RWPE2 (cell line): ENCODE measurements around the gene HNRNPR.
"Not testable (repeated sequence)": the region's sequence is repeated elsewhere in the genome, so short reads cannot be mapped to it uniquely, and the experiment has no call there.

ENCODE experiments used
- ATAC-seq: fragments of 200-7000 bp; cut with Tn5 transposase; 3 replicates; pipeline ENCODE4 v1.9.1; 2021; ENCODE audit warnings: low read depth
- DNase-seq: peaks from one replicate; pipeline ENCODE4 v3.0.0-alpha.2; 2020; ENCODE audit warnings: low spot score
- H3K27ac ChIP-seq: fragments of 450-650 bp; 2 replicates; pipeline ENCODE4 v1.5.1; 2017; ENCODE audit warnings: mild to moderate bottlenecking; ENCODE audit not compliant: poor library complexity, severe bottlenecking
- H3K27me3 ChIP-seq: fragments of 250-450 bp; sonication (Bioruptor Pico); 2 replicates; pipeline ENCODE4 v1.5.1; 2021; ENCODE audit warnings: mild to moderate bottlenecking, moderate library complexity; ENCODE audit not compliant: insufficient read depth, poor library complexity, severe bottlenecking
- H3K36me3 ChIP-seq: fragments of 250-450 bp; sonication (Bioruptor Pico); 2 replicates; pipeline ENCODE4 v1.5.1; 2020; ENCODE audit warnings: low read depth, mild to moderate bottlenecking, moderate library complexity
- H3K4me1 ChIP-seq: fragments of 250-450 bp; sonication (Bioruptor Pico); 2 replicates; pipeline ENCODE4 v1.5.1; 2021; ENCODE audit warnings: mild to moderate bottlenecking, moderate library complexity; ENCODE audit not compliant: insufficient read depth, poor library complexity, severe bottlenecking
- H3K4me3 ChIP-seq: fragments of 250-450 bp; sonication (Bioruptor Pico); 2 replicates; pipeline ENCODE4 v1.5.1; 2021; ENCODE audit warnings: mild to moderate bottlenecking, moderate library complexity; ENCODE audit not compliant: severe bottlenecking
- H3K9me3 ChIP-seq: fragments of 250-450 bp; sonication (Bioruptor Pico); 2 replicates; pipeline ENCODE4 v1.5.1; 2021; ENCODE audit warnings: mild to moderate bottlenecking, moderate library complexity; ENCODE audit not compliant: severe bottlenecking
- TF ChIP-seq, protein P1 (sequence below): fragments of 450-650 bp; IDR thresholded peaks from one replicate; pipeline ENCODE4 v1.5.1; 2017; ENCODE audit warnings: mild to moderate bottlenecking, moderate library complexity; ENCODE audit not compliant: poor library complexity, severe bottlenecking

HNRNPR gene

GRCh38 chr1:23278717-23279116, 65.4 kb downstream of the HNRNPR start:
- Histone ChIP-seq H3K36me3 (peaks cover 42% of the 10 kb centered on the region), H3K27ac (peak overlapping the region; percentile 52), H3K27me3 (no peaks in the 10 kb centered on the region), H3K9me3 (no peaks in the 10 kb centered on the region), H3K4me1 (peaks cover 42% of the 10 kb centered on the region), H3K4me3 (no peak overlapping the region)
- ATAC-seq (peak; percentile 47), DNase-seq (no peak)
- TF ChIP-seq, protein P1, sequence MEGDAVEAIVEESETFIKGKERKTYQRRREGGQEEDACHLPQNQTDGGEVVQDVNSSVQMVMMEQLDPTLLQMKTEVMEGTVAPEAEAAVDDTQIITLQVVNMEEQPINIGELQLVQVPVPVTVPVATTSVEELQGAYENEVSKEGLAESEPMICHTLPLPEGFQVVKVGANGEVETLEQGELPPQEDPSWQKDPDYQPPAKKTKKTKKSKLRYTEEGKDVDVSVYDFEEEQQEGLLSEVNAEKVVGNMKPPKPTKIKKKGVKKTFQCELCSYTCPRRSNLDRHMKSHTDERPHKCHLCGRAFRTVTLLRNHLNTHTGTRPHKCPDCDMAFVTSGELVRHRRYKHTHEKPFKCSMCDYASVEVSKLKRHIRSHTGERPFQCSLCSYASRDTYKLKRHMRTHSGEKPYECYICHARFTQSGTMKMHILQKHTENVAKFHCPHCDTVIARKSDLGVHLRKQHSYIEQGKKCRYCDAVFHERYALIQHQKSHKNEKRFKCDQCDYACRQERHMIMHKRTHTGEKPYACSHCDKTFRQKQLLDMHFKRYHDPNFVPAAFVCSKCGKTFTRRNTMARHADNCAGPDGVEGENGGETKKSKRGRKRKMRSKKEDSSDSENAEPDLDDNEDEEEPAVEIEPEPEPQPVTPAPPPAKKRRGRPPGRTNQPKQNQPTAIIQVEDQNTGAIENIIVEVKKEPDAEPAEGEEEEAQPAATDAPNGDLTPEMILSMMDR = no peak

DNA sequence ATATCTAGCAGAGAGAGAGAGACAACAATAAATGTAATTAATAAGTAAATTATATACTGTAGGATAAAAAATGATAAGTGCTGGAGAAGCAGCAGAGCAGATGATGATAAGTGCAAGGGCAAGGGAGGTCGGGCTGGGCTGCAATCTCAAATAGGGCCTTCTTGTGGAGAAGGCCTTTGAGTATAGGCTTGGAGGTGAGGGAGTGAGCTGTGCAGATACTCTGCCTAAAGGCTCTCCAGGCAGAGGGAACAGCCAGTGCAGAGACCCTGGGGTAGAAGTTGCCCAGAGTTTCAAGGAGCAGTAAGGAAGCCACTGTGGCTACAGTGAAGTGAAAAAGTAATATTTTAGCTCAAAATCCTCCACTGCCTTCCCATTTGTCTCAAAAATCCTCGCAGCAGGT, 67.6 kb downstream of the HNRNPR start:
- Histone ChIP-seq H3K4me1 (peaks cover 36% of the 10 kb centered on the region), H3K27me3 (no peaks in the 10 kb centered on the region), H3K27ac (no peak overlapping the region), H3K36me3 (peaks cover 21% of the 10 kb centered on the region), H3K9me3 (no peaks in the 10 kb centered on the region), H3K4me3 (no peak overlapping the region)
- TF ChIP-seq, protein P1 = no peak
- DNase-seq (no peak), ATAC-seq (no peak)

DNA sequence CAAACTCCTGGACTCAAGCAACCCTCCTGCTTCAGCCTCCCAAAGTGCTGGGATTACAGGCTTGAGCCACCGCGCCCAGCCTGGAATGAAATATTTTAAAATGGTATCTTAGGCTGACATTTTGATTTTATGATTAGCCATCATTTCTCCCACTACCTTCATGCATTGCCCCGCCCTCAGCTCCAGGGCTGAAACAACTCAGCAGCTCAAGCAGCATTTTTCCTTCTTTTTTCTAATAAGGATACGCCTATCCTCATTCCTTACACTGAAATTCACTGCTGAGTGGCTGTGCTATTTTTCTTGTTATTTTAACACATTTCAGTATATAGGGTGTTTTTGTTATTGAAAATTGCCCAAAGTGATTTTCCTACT, 70.0 kb downstream of the HNRNPR start:
- no peaks in the 10 kb centered on the region for H3K36me3 ChIP-seq
- H3K4me3 ChIP-seq = no peak overlapping the region
- peak overlapping the region; percentile 47 for H3K27ac ChIP-seq
- ATAC-seq (no peak), DNase-seq (no peak)
- no peaks in the 10 kb centered on the region for H3K9me3 ChIP-seq
- peaks cover 32% of the 10 kb centered on the region for H3K4me1 ChIP-seq
- H3K27me3 ChIP-seq = no peaks in the 10 kb centered on the region
- TF ChIP-seq, protein P1 = no peak

DNA sequence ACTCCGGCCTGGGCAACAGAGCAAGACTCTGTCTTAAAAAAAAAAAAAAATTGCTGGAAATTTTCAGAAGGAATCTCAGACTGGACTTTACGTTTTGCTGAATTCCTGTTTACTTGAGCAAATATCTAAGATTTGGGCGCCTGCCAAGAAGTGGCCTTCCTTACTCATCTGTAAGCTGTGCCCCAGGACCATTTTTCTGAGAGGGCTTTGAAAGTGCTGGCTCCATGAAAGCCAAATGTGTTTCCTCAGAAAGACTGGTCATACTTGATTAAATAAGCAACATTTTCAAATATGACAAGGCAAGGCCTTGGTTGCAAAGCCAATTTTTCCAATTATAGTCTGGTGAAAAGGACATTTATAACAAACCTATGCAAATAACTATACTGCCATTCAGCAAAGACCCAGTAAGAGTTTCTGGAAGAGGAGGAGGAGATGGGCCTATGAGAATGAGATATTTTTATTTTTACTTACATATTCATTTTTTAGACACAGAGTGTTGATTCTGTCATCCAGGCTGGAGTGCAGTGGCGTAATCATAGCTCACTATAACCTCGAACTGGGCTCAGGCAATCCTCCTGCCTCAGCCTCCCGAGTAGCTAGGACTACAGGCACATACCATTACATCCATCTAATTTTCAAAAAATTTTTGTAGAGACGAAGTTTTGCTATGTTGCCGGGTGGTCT, 70.5 kb downstream of the HNRNPR start:
- H3K27me3 ChIP-seq = no peaks in the 10 kb centered on the region
- H3K4me3 ChIP-seq = no peak overlapping the region
- DNase-seq = peak; percentile 76
- TF ChIP-seq, protein P1 = no peak
- H3K4me1 ChIP-seq = peaks cover 29% of the 10 kb centered on the region
- peak; percentile 66 for ATAC-seq
- peak overlapping the region; percentile 47 for H3K27ac ChIP-seq
- no peaks in the 10 kb centered on the region for H3K9me3 ChIP-seq
- H3K36me3 ChIP-seq = no peaks in the 10 kb centered on the region

DNA sequence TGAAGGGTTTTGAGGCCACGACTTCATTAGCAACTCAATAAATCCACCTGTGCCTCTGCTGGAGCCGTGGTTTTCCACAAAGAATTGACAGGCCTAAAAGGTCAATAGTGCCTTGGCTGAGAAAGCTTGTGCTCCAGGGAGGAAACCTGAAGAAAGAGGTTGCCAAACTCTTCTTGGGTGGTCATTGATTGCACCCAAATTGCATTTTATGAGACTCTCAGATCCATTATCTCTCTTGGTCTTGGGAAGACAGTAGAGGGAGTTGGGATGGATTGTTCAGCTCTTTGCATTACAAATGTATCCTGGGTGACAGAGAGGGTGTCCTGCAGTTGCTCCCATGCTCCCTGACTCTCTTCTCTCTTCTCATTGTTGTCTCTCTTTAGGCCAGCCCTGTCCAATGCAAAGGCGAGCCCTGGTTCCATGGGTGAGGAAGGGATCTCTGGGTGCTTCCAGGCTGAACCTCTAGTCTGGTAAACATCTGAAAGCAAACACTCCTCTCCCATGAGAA, 80.7 kb downstream of the HNRNPR start:
- TF ChIP-seq, protein P1 = no peak
- no peaks in the 10 kb centered on the region for H3K4me1 ChIP-seq
- H3K36me3 ChIP-seq = no peaks in the 10 kb centered on the region
- H3K4me3 ChIP-seq = no peak overlapping the region
- no peaks in the 10 kb centered on the region for H3K9me3 ChIP-seq
- DNase-seq = no peak
- no peaks in the 10 kb centered on the region for H3K27me3 ChIP-seq
- no peak for ATAC-seq
- no peak overlapping the region for H3K27ac ChIP-seq

DNA sequence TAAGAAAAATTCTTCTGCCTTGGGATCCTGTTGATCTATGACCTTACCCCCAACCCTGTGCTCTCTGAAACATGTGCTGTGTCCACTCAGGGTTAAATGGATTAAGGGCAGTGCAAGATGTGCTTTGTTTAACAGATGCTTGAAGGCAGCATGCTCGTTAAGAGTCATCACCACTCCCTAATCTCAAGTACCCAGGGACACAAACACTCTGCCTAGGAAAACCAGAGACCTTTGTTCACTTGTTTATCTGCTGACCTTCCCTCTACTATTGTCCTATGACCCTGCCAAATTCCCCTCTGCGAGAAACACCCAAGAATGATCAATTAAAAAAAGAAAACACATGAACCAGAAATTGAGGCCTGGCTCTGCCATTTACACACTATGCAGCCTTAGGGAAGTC, 86.0 kb downstream of the HNRNPR start:
- not testable (repeated sequence) for DNase-seq, ATAC-seq, H3K4me3 ChIP-seq, H3K36me3 ChIP-seq, H3K27ac ChIP-seq, H3K27me3 ChIP-seq, H3K9me3 ChIP-seq, H3K4me1 ChIP-seq

DNA sequence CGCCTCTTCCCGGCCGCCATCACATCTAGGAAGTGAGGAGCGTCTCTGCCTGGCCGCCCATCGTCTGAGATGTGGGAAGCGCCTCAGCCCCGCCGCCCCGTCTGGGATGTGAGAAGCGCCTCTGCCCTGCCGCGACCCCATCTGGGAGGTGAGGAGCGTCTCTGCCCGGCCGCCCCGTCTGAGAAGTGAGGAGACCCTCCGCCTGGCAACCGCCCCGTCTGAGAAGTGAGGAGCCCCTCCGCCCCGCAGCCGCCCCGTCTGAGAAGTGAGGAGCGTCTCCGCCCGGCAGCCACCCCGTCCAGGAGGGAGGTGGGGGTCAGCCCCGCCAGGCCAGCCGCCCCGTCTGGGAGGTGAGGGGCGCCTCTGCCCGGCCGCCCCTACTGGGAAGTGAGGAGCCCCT, 86.7 kb downstream of the HNRNPR start:
- H3K9me3 ChIP-seq, H3K4me1 ChIP-seq, ATAC-seq, H3K27ac ChIP-seq, H3K36me3 ChIP-seq, DNase-seq, H3K27me3 ChIP-seq, H3K4me3 ChIP-seq: not testable (repeated sequence)
